ENCODE measurements around the gene SIGLEC9. TPM values are rescaled to one million over a fixed set of nuclear protein-coding genes. Genes with fewer than 3 reads are reported as not detected.
A peak's percentile ranks its signal among the peaks of the same experiment; 100 is the strongest.

SIGLEC9 gene
- total RNA-seq, 1 experiment from 2014 or later, result not detected

GRCh38 chr19:51101171-51101865, 23.4 kb upstream of the SIGLEC9 start:
- H3F3A ChIP-seq (ENCODE audit: low read length, unreplicated experiment), result no peaks in the 10 kb centered on the region
- intact Hi-C loops (cut with micrococcal nuclease), result no loop called here
- peaks cover 5% of the 10 kb centered on the region; the same call in 1 of the 2 replicates for H3K4me1 ChIP-seq (ENCODE audit: insufficient read depth, low read length)
- no peak for DNase-seq
- no peaks in the 10 kb centered on the region for H3K9me2 ChIP-seq (replicated peaks; ENCODE audit: low read length)
- ATAC-seq, result no peak
- H3K27me3 ChIP-seq (ENCODE audit: low read length), result no peaks in the 10 kb centered on the region
- no peaks in the 10 kb centered on the region for H3K9me3 ChIP-seq (ENCODE audit: low read length)
- peaks cover 18% of the 10 kb centered on the region for H3K36me3 ChIP-seq (ENCODE audit: low read depth, low read length)
- H3K79me2 ChIP-seq (ENCODE audit: low read length), result peaks cover 50% of the 10 kb centered on the region
- no peak overlapping the region for H2AFZ ChIP-seq (ENCODE audit: low read length)
- ChIA-PET CTCF (no interaction called here), POLR2A (ENCODE audit: unreplicated experiment) (no interaction called here)
- H3K27ac ChIP-seq (ENCODE audit: low read length), result no peak overlapping the region
- peaks cover 10% of the 10 kb centered on the region for H4K20me1 ChIP-seq (ENCODE audit: low read length)
- H3K4me3 ChIP-seq (ENCODE audit: low read length), result no peak overlapping the region
- BruUV-seq (replicated peaks), result no TSS peak
- H3K4me2 ChIP-seq (ENCODE audit: low read length), result no peak overlapping the region
- H3K9ac ChIP-seq (ENCODE audit: low read length), result no peak overlapping the region
- TF ChIP-seq CTCF (conservative IDR thresholded peaks at IDR 0.05; ENCODE audit: low read depth, low read length), result no peak
- no peak for TF ChIP-seq EZH2phosphoT487 (IDR thresholded peaks at IDR 0.05; ENCODE audit: borderline replicate concordance, low read length)
- no peak for TF ChIP-seq EZH2 (IDR thresholded peaks at IDR 0.05; ENCODE audit: low read length, unreplicated experiment)

GRCh38 chr19:51102991-51103390, 21.7 kb upstream of the SIGLEC9 start:
- intact Hi-C loops (cut with micrococcal nuclease), result no loop called here
- Histone ChIP-seq H3K9ac (ENCODE audit: low read length) (no peak overlapping the region), H3K4me3 (ENCODE audit: low read length) (no peak overlapping the region), H3K79me2 (ENCODE audit: low read length) (peaks cover 64% of the 10 kb centered on the region), H3K27me3 (ENCODE audit: low read length) (no peaks in the 10 kb centered on the region), H3K27ac (ENCODE audit: low read length) (no peak overlapping the region), H2AFZ (ENCODE audit: low read length) (no peak overlapping the region), H3F3A (ENCODE audit: low read length, unreplicated experiment) (no peaks in the 10 kb centered on the region), H3K4me1 (ENCODE audit: insufficient read depth, low read length) (peaks cover 13% of the 10 kb centered on the region; the same call in 1 of the 2 replicates), H3K36me3 (ENCODE audit: low read depth, low read length) (peaks cover 17% of the 10 kb centered on the region), H3K9me3 (ENCODE audit: low read length) (no peaks in the 10 kb centered on the region), H3K4me2 (ENCODE audit: low read length) (no peak overlapping the region), H4K20me1 (ENCODE audit: low read length) (peaks cover 10% of the 10 kb centered on the region), H3K9me2 (replicated peaks; ENCODE audit: low read length) (no peaks in the 10 kb centered on the region)
- TF ChIP-seq CTCF (conservative IDR thresholded peaks at IDR 0.05; ENCODE audit: low read depth, low read length) (no peak), EZH2phosphoT487 (IDR thresholded peaks at IDR 0.05; ENCODE audit: borderline replicate concordance, low read length) (no peak), EZH2 (IDR thresholded peaks at IDR 0.05; ENCODE audit: low read length, unreplicated experiment) (no peak)
- ATAC-seq, result peak; percentile 45
- ChIA-PET POLR2A (ENCODE audit: unreplicated experiment) (no interaction called here), CTCF (no interaction called here)
- BruUV-seq (replicated peaks), result no TSS peak
- DNase-seq, result peak; percentile 52

- Histone ChIP-seq H3K36me3 (ENCODE audit: low read depth, low read length) (peaks cover 14% of the 10 kb centered on the region), H3K4me2 (ENCODE audit: low read length) (no peak overlapping the region), H3K4me1 (ENCODE audit: insufficient read depth, low read length) (peaks cover 16% of the 10 kb centered on the region; the same call in 1 of the 2 replicates), H3K27me3 (ENCODE audit: low read length) (no peaks in the 10 kb centered on the region), H3K9me2 (replicated peaks; ENCODE audit: low read length) (no peaks in the 10 kb centered on the region), H3K4me3 (ENCODE audit: low read length) (no peak overlapping the region), H3K9ac (ENCODE audit: low read length) (no peak overlapping the region), H3K79me2 (ENCODE audit: low read length) (peaks cover 65% of the 10 kb centered on the region), H2AFZ (ENCODE audit: low read length) (no peak overlapping the region), H3K9me3 (ENCODE audit: low read length) (no peaks in the 10 kb centered on the region), H3K27ac (ENCODE audit: low read length) (no peak overlapping the region), H4K20me1 (ENCODE audit: low read length) (peaks cover 10% of the 10 kb centered on the region), H3F3A (ENCODE audit: low read length, unreplicated experiment) (no peaks in the 10 kb centered on the region)
- ChIA-PET CTCF (no interaction called here), POLR2A (ENCODE audit: unreplicated experiment) (no interaction called here)
- ATAC-seq (no peak), DNase-seq (no peak)
- no TSS peak for BruUV-seq (replicated peaks)
- intact Hi-C loops (cut with micrococcal nuclease), result no loop called here
- TF ChIP-seq CTCF (conservative IDR thresholded peaks at IDR 0.05; ENCODE audit: low read depth, low read length), result no peak
Measured at GRCh38 chr19:51103926-51104341, 20.8 kb upstream of the SIGLEC9 start.

Data from PC-3 (cell line).